ENCODE data around the gene RAB36. TPM values are rescaled to one million over a fixed set of nuclear protein-coding genes. Genes with fewer than 3 reads are reported as not detected.

The RAB36 gene
- total and polyA plus RNA-seq, 4 donors: 4.4 to 27.5 (median 9.6) TPM

GRCh38 chr22:23205339-23206049, 60.2 kb downstream of the RAB36 start:
- TF ChIP-seq CTCF (IDR thresholded peaks at IDR 0.05; ENCODE audit: control extremely low read depth, extremely low read depth): no peak
- Histone ChIP-seq H3K27ac (ENCODE audit: low read depth in 1 of 2, low read length in 1 of 2) (peak overlapping the region in 1 of 2 donors; percentile 26), H3K9me3 (ENCODE audit: control insufficient read depth in 4 of 4, insufficient read depth in 3 of 4, low read length in 3 of 4) (no peaks in the 10 kb centered on the region), H3K9ac (ENCODE audit: insufficient read depth in 1 of 2, low read length in 2 of 2) (no peak overlapping the region), H3K4me1 (ENCODE audit: control insufficient read depth in 5 of 5, insufficient read depth in 5 of 5, low read length in 5 of 5) (peaks cover 0 to 20% (median 6%) of the 10 kb centered on the region in 5 donors), H3K27me3 (ENCODE audit: control insufficient read depth in 3 of 3, insufficient read depth in 3 of 3, low read length in 2 of 3) (no peaks in the 10 kb centered on the region), H3K36me3 (ENCODE audit: control insufficient read depth in 4 of 4, insufficient read depth in 4 of 4, low read length in 4 of 4) (peaks cover 0 to 6% (median 0%) of the 10 kb centered on the region in 4 donors), H3K4me3 (no peak overlapping the region)
- 80 to 82% methylated on average over 9 of the region's 9 CpGs for WGBS, 2 donors
- ATAC-seq (ENCODE audit: insufficient read depth, low FRiP score) (no peak), DNase-seq (no peak)

DNA sequence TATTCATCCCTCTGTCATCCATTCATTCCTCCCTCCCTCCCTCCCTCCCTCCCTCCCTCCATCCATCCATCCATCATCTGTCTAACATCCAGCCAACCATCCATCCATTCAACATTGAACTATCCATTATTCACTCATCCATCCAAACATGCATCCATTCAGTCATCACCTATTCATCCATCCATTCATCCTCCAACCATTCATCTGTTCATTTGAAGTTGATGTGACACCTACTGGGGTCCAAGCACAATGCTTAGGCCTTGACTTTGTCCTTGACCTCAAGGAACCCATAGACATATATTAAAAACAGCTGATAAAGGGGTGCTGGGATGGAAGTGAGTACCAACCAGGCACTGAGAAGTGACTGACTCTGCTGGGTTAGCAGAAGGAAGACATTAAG, 61.6 kb downstream of the RAB36 start:
- peaks cover 0 to 6% (median 0%) of the 10 kb centered on the region in 4 donors for H3K36me3 ChIP-seq (ENCODE audit: control insufficient read depth in 4 of 4, insufficient read depth in 4 of 4, low read length in 4 of 4)
- no peaks in the 10 kb centered on the region for H3K27me3 ChIP-seq (ENCODE audit: control insufficient read depth in 3 of 3, insufficient read depth in 3 of 3, low read length in 2 of 3)
- H3K4me3 ChIP-seq: no peak overlapping the region
- peaks cover 0 to 18% (median 6%) of the 10 kb centered on the region in 5 donors for H3K4me1 ChIP-seq (ENCODE audit: control insufficient read depth in 5 of 5, insufficient read depth in 5 of 5, low read length in 5 of 5)
- no peak overlapping the region for H3K27ac ChIP-seq (ENCODE audit: low read depth in 1 of 2, low read length in 1 of 2)
- DNase-seq (no peak), ATAC-seq (ENCODE audit: insufficient read depth, low FRiP score) (no peak)
- TF ChIP-seq CTCF (IDR thresholded peaks at IDR 0.05; ENCODE audit: control extremely low read depth, extremely low read depth): no peak
- H3K9me3 ChIP-seq (ENCODE audit: control insufficient read depth in 4 of 4, insufficient read depth in 3 of 4, low read length in 3 of 4): no peaks in the 10 kb centered on the region
- H3K9ac ChIP-seq (ENCODE audit: insufficient read depth in 1 of 2, low read length in 2 of 2): no peak overlapping the region

DNA sequence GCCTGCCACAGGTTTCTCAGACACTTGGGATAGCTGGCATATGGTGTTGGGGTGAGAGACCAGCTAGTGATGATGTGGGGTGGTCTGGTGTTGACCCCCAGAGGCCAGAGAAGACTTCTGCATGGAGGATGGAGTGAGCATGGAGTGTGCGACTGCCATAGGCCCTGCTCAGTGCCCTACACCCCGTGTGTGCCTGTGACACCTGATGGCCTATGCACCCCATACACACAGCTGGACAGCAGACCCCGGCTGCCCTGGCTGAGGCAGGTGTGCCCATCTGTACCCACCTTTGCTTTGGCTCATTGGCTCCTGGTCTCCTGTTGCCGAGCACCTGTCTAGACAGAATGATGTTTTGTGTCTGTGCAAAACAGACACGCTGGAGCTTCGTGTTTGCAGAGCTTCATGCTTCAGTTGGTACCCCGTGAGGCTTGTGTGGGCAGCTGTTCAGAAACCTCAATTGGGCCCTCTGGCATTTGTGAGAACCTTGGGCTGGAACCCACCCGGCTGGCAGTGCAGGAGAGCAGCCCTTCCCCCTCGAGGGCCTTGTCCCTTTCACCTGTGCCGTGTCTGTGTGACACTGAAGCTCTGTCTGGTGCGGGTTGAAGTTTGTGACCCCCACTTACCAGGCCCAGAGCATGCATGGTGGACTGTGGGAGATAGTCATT, 62.6 kb downstream of the RAB36 start:
- Histone ChIP-seq H3K4me3 (no peak overlapping the region), H3K27ac (ENCODE audit: low read depth in 1 of 2, low read length in 1 of 2) (no peak overlapping the region), H3K9me3 (ENCODE audit: control insufficient read depth in 4 of 4, insufficient read depth in 3 of 4, low read length in 3 of 4) (no peaks in the 10 kb centered on the region), H3K27me3 (ENCODE audit: control insufficient read depth in 3 of 3, insufficient read depth in 3 of 3, low read length in 2 of 3) (no peaks in the 10 kb centered on the region), H3K4me1 (ENCODE audit: control insufficient read depth in 5 of 5, insufficient read depth in 5 of 5, low read length in 5 of 5) (peaks cover 0 to 20% (median 0%) of the 10 kb centered on the region in 5 donors), H3K36me3 (ENCODE audit: control insufficient read depth in 4 of 4, insufficient read depth in 4 of 4, low read length in 4 of 4) (peaks cover 0 to 6% (median 0%) of the 10 kb centered on the region in 4 donors), H3K9ac (ENCODE audit: insufficient read depth in 1 of 2, low read length in 2 of 2) (no peak overlapping the region)
- DNase-seq: no peak
- ATAC-seq (ENCODE audit: insufficient read depth, low FRiP score): no peak
- TF ChIP-seq CTCF (IDR thresholded peaks at IDR 0.05; ENCODE audit: control extremely low read depth, extremely low read depth): no peak
- WGBS, 2 donors: 93 to 94% methylated on average over 11 of the region's 11 CpGs

All from lung (tissue), 12 donors.